NCI-H2107 treated with DMSO at 0.1 percent for 48 hours (cell line): Measurements from ENCODE around the gene UBE2V1.
A peak's percentile ranks its signal among the peaks of the same experiment; 100 is the strongest.
"Not testable (repeated sequence)": the region's sequence is repeated elsewhere in the genome, so short reads cannot be mapped to it uniquely, and the experiment has no call there.

ENCODE experiments used
- DNase-seq: peaks from one replicate; lab custom pipeline; 2025; ENCODE audit not compliant: unreplicated experiment; lab: John Stamatoyannopoulos, UW

Gene UBE2V1

DNA sequence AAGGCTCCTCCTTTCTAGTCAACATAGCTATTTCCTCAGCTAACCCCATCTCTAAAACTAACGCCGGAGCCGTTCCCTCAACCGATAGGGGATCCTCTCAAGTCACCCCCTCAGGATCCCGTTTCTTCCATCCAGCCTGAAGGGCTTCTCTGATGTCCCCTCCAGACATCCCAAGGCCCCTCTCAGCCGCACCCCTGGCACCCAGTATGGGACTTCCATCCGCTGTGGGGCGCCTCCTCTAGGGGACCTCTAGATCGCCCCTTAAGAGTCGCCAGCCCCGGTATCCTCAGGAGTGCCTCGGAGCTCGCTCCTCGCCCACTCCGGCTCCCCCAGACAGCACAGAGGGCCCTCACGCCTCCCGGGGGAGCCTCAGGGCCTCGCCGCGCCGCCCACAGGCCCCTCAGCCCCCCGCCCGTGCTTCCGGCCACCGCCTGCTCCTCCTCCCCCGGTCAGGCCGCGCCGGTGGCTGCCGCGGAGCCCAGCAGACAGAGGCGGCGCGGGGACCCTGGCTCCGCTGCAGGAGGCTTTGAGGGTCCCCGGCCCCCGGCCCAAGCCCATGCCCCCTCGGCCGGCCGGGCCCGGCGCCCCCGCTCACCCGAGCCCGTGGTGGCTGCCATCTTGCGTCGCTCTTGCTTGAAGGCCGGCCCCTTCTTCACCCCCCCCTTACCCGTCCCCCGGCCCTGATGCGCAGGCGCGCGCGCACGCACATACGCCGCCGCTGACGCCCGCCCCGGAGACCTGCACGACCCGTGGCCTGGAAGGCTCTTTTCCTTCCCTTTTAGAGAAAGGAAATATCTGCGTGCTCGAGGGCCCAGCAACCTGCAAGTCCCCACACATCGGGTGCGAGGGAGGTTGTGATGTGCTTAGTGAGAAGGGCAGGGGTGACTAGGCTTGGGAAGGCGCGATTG is at the start of gene UBE2V1:
UBE2V1 (minus strand) TSS at position 639 of the 908 bp plus-strand sequence; CDS start at position 617, 22 bp downstream.
- peak; percentile 40 for DNase-seq

DNA sequence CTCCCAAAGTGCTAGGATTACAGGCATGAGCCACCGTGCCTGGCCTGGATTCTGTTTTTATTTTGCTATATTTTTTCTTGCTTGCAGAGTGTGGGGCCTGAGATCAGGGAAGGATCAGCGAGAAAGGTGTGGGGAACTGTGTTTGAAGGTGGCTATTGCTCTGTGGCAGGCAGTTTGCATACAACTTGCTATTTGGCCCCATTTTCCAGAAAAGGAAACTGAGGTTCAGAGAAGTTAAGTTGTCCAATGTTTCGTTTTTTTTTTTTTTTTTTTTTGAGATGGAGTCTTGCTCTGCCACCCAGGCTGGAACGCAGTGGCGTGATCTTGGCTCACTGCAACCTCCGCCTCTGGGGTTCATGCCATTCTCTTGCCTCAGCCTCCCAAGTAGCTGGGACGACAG is 48.5 kb upstream of the UBE2V1 start:
- DNase-seq = not testable (repeated sequence)

DNA sequence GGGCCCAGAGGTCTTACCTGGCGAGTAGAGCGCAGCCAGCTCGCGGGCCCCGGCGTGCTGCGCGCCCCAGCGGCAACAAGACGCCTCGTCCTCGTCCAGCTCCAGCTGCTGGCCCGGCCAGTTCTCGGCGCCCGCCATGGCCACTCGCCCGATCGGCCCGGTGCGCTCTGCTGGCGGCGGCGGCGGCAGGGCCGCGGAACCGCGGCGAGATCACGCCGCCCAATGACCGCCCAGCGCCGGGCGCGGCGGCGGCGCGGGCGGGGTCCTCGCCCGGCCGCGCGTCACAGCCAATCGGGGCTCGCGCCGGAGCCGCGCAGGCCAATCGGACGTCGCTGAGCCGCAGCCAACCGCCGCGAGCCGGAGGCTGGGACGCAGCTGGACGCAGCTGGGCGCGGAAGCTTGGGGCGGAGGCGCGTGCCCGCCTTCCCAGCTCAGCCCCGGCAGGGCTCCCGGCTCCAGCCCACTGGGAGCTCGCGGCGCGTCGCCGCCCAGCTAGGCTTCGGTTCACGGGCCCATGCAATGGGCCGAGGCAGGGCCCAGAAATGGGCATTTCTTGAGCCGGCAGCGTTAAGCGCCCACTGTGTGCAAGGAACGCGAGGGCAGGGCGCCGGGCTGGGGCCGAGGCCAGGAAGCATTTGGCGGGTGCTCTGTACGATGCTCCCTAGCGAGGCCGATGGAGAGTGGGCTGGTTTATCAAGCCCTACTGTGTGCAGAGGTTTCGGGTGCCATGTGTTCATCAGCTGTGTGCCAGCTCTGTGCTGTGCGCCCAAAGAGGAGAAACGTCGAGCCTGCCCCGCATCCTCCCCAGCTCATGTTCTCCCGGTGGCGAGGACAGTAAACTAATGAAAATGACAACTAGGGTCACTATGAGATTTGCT is 40.8 kb upstream of the UBE2V1 start, which contains the start of gene PEDS1:
PEDS1 (minus strand) TSS at position 224 of the 878 bp plus-strand sequence; CDS start at position 138, 86 bp downstream.
- DNase-seq = peak; percentile 50

- no peak for DNase-seq
Observed at GRCh38 chr20:50153153-50153499, 40.2 kb upstream of the UBE2V1 start.

GRCh38 chr20:50152394-50153152 is 39.6 kb upstream of the UBE2V1 start:
- peak; percentile 66 for DNase-seq

DNA sequence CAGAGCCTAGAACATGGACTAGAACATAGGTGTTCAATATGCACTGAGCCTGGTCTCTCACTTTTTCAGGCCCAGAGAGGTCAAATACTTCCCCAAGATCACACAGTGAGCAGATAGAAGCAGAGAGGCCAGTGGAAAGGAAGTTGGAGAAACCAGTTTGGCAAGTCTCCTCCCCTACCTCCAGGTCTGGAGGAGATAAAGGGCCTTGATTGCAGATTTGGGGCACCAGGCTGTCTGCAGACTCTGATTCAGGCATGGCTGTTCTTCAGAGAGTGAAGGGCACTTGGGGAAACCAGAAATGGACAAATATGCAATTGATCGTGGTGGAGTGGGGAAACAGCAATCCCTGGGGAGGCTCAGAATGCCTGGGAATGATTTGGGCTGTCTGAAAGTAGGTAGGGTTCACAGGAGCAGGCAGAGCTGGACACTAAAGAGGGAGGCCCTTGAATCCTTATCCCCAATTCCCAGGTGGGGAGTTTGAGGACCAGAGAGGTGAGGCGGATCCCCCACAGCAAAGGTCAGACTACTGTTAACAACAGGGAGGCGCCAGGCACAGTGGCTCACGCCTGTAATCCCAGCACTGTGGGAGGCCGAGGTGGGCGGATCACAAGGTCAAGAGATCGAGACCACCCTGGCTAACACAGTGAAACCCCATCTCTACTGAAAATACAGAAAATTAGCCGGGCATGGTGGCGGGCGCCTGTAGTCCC is 38.2 kb upstream of the UBE2V1 start:
- no peak for DNase-seq

DNA sequence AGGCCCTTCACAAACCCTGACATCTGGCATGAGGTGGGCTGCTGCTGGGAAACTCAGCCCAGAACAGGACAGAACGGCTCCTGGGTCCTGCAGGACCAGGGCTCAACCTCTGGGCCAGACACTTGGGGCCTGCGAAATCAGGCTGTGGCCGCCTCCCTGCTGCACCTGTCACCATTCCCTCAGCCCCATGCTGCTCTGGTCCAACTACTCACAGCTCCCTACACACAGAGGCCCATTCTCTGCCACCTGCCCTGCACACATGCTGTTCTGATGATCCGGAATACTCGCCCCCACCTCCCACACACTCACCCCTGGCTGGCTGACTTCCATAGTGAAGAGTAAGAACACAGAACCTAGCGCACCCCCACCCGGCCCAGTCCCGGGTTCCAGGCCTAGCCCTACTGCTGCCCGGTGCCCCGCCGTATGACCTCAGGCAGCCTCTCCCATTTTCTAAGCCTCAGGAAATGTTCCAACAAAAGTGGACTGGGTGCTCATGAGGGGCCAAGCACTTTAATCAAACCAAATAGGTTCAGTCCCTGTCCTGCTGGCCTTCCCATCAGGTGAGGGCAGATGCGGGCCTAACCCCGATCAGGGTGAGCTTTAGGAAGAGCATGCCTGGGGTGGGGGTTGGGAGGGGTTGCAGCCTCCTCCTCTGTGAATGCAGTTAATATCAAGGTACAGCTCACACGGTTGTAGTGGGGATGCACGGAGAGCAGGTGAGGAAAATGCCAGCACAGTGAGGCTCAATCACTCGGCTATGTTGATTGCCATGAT is 36.7 kb upstream of the UBE2V1 start:
- DNase-seq = no peak

DNA sequence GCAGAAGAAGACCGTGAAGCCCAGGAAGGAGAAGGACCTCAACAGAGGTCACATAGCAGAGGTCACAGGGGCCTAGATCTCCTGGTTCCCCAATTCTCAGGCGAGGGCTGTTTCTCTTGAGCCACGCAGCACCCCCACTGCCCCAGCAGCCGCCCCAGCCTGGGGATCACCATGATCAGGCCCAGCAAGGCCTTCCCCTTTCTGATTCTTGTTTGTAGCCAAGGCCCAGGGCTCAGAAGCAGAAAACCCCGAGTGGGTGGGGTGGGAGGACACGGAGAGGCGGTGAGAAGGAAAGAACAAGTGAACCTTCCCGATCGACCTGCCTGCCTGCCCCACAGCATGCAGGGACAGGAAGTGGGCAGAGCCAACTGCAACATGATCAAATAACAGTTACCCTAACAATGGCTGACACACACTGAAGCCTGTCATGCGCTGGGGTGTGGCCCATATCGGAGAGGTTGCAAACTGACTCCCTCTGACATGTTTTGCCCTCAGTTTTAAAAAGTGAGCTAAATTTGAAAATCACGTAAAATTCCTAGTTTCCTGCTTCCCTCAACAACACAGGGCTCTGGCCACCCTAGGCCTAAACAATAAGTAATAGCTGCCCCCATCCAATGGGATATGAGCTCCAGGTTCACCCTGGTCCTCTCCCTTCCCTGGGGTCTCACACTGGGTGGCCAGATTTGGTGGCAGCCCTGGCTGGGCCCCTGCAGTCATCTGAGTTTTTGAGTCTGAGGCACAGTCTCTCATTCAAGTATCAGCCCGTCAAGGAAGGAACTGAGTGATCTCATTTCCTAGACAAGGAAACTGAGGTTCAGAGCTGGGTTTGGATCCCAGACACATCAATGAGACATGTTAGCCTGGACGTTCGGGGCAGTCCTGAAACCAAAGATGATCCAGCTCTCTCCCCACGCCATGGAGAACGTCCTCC is 34.0 kb upstream of the UBE2V1 start:
- DNase-seq = peak; percentile 52

DNA sequence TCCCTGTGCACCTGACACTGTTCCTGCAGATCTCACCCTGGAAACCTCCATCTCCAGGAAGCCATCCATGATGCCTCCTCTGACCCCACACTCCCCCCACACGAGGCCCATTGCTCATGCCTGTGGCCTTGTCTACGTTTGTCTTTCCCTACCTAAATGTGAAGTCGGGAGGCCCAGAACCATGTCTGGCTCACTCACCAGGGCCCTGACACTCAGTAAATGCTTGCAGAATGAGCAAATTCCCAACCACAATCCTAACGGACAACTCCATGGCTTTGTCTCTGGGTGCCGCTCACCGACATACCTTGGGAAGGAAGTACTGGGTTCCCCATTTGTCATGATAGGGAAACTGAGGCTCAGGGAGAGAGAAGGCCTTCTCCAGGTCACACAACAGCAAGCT is 33.3 kb upstream of the UBE2V1 start:
- no peak for DNase-seq

- DNase-seq = no peak
Observed at GRCh38 chr20:50145566-50145965, 32.6 kb upstream of the UBE2V1 start.

- DNase-seq = no peak
Observed at GRCh38 chr20:50144362-50144761, 31.4 kb upstream of the UBE2V1 start.

DNA sequence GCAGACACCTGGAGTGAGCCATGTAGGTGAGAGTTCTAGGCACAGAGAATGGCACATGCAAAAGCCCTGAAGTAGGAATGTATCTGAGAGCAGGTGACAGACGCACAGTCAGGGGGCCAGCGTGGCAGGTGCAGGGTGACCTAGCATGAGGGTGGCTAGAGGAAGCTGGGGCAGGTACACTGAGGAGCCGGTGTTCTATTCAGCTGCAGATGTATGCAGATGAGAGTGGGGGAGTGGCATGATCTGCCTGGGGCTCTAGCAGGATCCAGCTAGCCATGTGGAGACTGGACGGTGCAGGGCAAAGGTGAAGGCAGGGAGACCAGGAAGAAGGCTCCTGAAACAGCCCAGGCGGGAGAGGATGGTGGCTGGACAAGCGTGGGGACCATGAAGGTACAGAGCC is 29.9 kb upstream of the UBE2V1 start:
- DNase-seq = peak; percentile 86

DNA sequence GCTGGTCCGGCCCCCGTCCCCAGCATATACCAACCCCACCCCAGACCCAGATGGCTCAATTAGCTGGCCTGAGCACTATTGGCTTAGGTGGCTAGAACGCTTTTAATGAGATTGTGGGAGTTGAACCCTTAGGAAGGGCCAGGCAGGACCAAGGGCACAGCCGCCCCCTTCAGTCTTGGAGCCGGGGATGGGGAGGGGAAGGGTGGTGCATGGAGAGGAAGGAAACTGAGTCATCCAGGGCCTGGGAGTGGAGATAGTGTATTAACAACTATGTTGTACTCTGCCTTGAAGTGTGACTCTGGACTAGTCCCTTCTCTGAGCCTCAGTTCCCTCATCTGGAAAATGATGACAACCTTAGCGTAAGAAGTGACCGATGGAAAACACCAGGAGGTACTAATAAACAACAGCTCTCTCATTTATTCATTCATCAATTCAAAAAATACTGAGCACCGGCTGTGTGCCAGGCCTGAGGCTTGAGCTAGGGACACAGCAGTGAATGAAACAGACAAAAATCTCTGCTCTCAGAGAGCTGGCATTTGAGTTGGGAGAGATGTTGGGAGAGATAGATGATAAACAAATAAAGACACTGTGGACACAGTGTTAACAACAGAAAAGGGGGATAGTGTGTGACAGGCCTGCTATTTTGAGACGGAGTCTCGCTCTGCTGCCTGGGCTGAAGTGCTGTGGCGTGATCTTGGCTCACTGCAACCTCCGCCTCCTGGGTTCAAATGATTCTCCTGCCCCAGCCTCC is 29.0 kb upstream of the UBE2V1 start:
- no peak for DNase-seq

DNA sequence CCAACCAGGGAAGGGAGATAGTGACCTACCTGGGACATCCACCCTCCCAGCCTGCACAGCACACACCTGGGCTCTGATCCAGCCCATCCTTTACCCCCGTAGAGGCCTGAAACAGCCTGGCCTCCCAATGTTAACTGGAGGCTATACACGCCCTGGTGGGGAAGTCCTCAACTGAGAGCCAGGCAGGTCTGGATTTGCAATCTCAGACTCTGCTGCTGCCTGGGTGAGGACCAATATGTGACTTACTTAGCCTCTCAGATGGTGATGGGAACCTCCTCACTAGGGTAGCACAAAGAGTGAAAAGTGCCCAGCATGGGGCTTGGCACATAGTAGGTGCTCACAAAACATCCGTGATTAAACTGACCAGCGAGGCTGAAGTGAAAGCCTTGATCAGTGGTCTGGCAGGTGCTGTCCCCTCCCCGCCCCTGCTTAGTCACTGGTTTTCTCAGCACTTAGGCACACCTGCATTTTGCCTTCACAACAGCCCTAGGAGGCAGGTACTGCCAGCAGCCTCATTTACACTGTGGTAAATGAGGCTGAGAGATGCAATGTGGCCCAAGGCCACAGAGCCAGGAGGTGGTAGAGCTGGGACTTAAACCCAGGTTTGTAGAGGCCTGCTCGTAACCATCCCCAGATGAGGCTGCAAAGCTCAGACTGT is 28.2 kb upstream of the UBE2V1 start:
- DNase-seq = no peak

- no peak for DNase-seq
Observed at GRCh38 chr20:50140339-50140859, 27.4 kb upstream of the UBE2V1 start.

DNA sequence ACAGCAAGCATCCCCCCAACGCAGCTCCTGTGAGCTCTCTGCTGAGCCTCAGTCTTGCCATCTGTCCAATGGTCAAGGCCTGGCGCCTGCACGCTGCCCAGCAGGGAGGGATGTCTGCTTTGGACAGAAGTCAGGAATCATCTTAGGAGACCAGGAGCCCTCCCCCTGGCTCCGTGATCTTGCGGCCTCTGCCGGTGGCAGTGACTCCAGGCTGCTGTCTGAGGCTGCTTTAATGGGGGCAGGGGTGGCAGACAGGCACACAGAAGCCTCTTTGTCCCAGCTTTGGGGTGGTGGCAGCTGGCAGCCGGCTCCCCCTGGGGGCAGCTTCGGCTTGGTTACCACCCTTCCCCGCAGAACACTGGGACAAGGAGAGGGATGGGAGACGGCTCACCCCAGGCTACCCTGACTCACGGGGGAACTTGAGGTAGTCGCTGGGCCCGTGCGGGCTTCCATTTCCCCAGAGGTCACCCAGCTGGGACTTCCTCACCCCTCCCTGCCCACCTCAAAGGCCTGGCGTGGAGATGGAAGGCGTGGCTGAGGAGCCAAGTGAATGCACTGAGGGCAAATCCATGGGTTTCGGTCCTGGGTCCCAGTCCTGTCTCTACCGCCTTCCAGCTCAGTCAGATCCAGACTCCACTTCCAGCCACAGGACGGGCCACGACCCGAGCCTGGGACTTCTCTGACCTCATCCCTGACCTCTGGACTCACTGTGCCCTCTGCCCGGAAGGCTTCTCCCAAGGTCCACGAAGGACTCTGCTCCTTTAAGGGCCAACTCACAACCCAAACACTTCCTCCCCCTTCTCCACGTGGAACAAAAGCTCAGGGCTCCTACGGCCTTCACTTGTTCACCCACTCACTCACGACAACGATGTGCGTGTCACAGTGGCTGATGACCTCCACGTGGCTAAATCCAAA is 25.8 kb upstream of the UBE2V1 start:
- DNase-seq = no peak
